GM21529 (cell line): ENCODE results near the gene ADA.
A peak's percentile ranks its signal among the peaks of the same experiment; 100 is the strongest.

ENCODE experiments used
- ATAC-seq: cut with Tn5 transposase; IDR thresholded peaks from one replicate; pipeline ENCODE4 v1.9.1; 2021; ENCODE audit not compliant: unreplicated experiment

ADA gene

GRCh38 chr20:44646023-44646640 lies 5.4 kb downstream of the ADA start:
- peak; percentile 30 for ATAC-seq

DNA sequence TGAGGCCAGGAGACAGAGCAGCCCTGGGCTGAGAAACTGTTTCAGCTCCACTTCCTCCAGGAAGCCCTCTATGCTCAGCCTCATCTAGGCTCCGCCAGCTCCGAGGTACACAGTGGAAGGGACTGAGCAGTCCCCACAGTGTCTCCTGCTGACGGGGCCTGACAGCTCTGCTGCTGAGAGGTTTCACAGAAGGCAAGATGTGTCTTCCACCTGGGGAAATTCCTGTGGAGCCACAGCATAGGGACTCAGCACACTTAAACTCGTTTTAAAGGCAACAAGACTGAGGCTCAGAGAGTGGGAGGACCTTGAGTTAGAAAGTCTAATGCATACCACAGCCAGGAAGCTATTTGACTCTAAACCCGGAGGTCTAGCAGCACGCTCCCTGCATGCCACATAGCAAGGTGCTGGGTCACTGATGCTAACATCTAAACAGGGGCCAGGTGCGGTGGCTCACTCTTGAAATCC lies 6.8 kb downstream of the ADA start:
- no peak for ATAC-seq

DNA sequence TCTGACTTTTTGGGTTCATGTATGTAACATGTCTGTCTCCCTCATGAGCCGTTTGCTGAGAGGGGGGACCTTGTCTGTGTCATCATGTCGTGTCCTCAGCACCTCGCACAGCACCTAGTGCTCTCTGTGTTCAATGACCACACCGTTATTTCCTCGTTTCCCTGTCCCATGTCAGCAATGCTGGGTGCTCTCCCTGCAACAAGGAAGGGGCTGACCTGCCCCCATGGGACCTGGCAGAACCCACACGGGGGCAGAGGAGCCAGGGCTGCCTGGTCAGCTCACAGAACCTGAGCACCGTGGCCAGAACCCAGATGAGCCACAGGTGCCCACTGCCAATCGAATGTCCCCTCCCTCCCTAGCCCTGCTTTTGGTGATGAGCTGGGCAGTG lies 7.3 kb downstream of the ADA start:
- ATAC-seq = no peak

DNA sequence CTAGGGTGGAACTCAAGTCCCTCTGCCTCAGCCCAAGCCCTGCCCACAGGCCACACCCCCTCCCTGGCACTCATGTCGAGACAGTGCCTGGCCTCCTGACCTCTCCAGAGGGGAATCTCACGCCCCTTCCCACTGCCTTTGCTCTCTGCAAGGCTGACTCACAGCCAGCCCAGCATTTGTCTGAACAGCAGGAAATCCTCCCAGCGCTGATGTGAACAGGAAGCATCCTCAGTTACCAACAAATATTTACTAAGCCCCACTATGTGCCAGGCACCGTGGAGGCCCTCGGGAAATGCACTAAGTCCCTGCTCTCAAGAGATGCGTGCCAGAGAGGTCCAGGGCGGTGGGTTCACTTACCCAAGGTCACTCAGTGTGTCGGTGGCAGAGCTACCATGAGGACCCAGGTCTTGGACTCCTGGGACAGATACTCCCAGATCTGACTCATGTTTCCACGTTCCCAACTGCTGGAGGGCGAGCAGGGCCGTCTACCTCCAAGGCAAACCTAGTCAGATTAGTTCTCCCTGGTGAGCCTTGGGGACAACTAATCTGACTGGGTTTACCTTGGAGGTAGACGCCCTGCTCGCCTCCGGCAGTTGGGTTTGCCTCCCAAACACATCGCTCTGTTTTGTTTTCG lies 7.8 kb downstream of the ADA start:
- ATAC-seq = no peak

DNA sequence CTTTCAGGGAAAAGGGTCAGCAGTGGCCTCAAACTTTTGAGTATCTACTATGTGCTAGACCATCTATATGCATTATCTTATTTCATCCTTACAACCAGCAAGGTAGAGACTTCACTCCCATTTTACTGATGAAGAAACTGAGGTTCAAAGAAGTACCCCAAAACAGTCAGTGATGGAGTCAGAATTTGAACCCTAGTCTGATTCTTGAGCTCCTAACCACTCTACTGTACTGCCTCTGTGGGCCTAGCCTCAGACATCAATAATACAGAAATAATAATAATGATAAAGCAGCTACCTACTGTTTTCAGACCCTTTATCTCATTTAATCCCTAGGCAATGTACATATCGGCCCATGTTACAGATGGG lies 8.4 kb downstream of the ADA start:
- ATAC-seq = no peak

GRCh38 chr20:44642203-44643153 lies 9.0 kb downstream of the ADA start:
- peak; percentile 32 for ATAC-seq

DNA sequence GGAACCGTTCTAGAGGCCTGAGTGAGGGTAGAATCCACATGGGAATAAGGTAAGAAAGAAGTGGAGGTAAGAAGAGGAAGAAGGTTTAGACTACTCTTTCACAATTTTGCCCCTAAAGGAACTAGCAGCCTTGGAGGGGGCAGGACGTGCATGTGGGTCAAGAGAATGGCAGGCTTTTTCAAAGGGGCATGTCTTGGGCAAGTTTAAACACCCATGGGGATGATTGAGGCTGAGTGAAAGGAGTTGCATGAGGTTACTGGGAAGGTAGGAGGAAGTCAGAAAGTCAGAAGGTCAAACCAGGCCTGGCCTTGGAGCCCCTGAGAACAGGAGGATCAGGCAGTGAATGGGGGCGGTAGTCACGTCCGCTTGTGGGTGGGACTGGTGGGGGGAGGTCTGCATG lies 10.2 kb downstream of the ADA start:
- no peak for ATAC-seq

DNA sequence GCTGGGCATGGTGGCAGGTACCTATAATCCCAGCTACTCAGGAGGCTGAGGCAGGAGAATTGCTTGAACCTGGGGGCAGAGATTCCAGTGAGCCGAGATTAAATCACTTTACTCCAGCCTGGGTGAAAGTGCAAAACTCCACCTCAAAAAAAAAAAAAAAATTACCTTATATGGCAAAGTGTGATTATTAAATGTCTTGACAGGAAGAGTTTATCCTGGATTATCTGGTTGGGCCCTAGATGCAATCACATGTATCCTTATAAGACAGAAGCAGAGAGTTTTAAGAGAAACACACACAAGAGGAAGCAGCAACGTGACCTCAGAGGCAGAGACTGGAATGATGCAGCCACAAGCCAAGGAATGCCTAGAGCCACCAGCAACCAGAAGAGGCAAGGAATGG lies 11.0 kb downstream of the ADA start:
- ATAC-seq = no peak

GRCh38 chr20:44637522-44638372 lies 13.8 kb downstream of the ADA start:
- no peak for ATAC-seq

- no peak for ATAC-seq
Measured at GRCh38 chr20:44637042-44637441, 14.5 kb downstream of the ADA start.

DNA sequence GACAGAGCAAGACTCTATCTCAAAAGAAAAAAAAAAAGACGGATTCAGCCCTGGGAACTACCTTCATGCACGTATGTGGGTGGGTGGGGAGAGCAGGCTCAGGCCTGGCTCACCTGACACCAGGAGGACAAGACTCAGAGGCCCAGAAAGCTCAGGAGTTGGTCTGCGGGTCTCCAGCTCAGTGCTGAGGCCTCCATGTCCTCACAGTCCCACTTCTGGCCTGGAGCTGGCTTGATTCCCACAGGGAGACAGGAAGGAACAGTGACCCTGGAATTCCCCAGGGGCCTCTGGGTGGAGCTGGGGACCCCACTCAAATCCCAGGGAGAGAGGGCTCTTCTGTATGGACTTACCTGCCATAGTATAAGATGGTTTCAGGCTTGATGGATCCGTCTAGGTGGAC lies 15.6 kb downstream of the ADA start:
- no peak for ATAC-seq

DNA sequence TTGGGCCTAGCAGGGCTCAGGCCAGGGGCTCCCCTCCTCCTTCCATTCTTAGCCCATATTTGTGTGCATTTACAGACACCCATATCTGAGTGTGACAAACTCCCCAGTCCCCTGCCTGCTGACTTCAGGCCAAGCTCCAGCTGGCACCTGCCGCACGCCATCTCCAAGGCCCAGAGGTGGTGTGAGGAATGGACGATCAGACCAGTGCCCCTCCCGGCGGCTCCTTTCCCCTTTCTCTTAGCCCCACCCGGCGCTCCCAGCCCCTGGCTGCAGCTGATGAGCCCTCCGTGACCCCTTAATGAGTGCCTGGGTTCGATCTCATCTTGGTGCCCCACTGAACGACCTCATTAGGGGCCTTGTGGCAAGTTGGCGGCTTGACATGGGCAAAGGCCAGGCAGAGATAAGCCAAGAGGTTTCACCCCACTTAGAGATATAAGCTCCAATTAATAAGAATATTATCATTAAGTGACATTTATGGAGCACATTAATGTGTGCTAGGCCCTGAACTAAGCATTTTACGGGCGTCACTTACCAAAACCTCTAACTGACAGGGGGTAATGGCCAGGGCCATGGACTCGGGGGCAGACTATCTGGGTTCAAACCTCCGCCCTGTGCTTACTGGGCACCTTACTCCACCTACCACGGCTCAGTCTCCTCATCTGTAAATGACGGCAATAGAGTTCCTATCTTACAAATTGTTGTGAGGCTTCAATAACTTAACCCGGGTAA lies 17.5 kb downstream of the ADA start:
- no peak for ATAC-seq

GRCh38 chr20:44633187-44633810 lies 18.2 kb downstream of the ADA start:
- no peak for ATAC-seq

GRCh38 chr20:44632103-44632752 lies 19.3 kb downstream of the ADA start:
- ATAC-seq = no peak

- ATAC-seq = no peak
Measured at GRCh38 chr20:44630297-44630696, 21.2 kb downstream of the ADA start.

DNA sequence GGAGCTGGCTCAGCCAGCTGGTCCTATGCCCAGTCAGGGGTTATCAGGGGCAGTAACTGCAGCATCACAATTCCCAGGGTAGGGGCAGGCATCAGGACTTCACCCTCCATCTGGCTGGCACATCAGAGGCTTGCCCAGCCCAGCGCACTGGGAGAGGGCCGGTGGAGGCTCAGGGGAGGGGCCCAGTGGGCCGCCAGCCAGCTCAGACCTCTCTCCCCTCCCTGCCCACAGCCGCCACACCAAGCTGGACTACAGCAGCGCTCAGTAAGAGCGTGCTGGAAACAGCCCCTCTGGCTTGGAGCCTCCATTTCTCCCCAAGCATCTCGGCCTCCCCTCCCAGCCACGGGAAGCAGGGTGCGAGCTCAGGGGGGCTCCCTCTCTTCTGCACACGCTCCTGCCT lies 22.0 kb downstream of the ADA start:
- ATAC-seq = no peak

DNA sequence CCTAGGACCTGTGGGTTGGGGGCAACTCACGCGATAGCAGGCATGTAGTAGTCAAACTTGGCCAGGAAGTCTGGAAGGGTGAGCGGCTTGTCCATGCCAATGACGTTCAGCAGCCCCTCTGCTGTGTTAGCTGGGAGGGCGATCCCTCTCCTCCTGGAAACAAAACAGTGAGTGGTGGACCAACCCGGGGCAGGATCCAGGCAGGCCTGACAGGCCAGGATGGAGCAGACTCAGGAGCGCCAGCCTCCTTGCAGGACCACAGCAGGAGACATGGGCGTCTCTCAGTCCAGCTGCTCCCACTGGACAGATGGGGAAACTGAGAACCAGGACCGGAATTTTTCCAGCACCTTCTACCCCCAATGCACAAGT lies 22.5 kb downstream of the ADA start:
- no peak for ATAC-seq

DNA sequence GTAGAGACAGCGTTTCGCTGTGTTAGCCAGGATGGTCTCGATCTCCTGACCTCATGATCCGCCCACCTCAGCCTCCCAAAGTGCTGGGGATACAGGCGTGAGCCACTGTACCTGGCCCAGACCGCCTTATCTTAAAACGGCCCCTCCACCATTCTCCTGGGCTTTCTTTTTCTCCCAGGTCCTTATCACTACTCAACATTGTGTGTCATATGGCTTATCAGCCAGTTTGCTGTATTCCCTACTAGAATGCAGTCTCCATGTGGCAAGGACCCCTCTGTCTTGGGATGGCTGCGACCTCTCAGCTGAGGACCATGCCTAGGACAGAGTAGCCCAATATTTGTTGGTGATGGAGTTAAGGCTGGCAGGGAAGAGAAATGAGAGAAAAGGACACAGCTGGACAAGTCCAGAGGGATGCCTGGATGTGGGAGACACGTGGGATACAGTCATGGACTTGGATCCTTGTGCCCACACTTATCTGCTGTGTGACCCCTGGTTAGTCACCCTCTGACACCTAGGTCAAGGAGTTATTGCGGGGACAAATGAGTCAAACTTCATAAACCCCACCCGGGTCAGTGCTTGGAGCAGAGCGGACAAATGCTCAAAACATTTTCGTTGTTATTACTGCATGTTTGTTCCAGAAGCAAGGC lies 24.0 kb downstream of the ADA start:
- ATAC-seq = no peak

- ATAC-seq = no peak
Measured at GRCh38 chr20:44626278-44626677, 25.2 kb downstream of the ADA start.
